ENCODE data around the gene ADCY9. TPM values are rescaled to one million over a fixed set of nuclear protein-coding genes. Genes with fewer than 3 reads are reported as not detected.
"Not testable (repeated sequence)": the region's sequence is repeated elsewhere in the genome, so short reads cannot be mapped to it uniquely, and the experiment has no call there.

ADCY9 gene
- polyA plus RNA-seq, 3 donors, result 0.44 to 9.3 (median 0.67) TPM

GRCh38 chr16:3946604-3947180 is 169.6 kb downstream of the ADCY9 start:
- no peaks in the 10 kb centered on the region for H3K36me3 Mint-ChIP-seq
- peaks cover 4 to 18% (median 10%) of the 10 kb centered on the region in 3 donors for H3K27me3 Mint-ChIP-seq (ENCODE audit: low read depth in 3 of 3)
- Histone ChIP-seq H3K79me2 (ENCODE audit: insufficient read depth, low read length) (no peaks in the 10 kb centered on the region), H3K4me3 (replicated peaks in 1 of 3; ENCODE audit: low read depth in 2 of 3, low read length in 3 of 3) (no peak overlapping the region), H3K9ac (ENCODE audit: insufficient read depth, low read length, poor library complexity, severe bottlenecking) (no peak overlapping the region), H3K4me1 (ENCODE audit: control insufficient read depth in 1 of 2, insufficient read depth in 2 of 2, low read length in 2 of 2) (no peaks in the 10 kb centered on the region), H3K36me3 (replicated peaks in 1 of 2; ENCODE audit: control insufficient read depth in 1 of 2, insufficient read depth in 2 of 2, low read length in 2 of 2) (no peaks in the 10 kb centered on the region), H3K9me3 (replicated peaks in 1 of 2; ENCODE audit: control insufficient read depth in 1 of 2, insufficient read depth in 1 of 2, low read length in 2 of 2) (no peaks in the 10 kb centered on the region), H3K27ac (ENCODE audit: low read depth in 1 of 2, low read length in 2 of 2) (no peak overlapping the region), H3K27me3 (ENCODE audit: control insufficient read depth in 2 of 2, insufficient read depth in 2 of 2, low read length in 2 of 2) (no peaks in the 10 kb centered on the region), H3K4me2 (replicated peaks; ENCODE audit: extremely low read depth, low read length, poor library complexity, severe bottlenecking) (no peak overlapping the region), H2AFZ (ENCODE audit: insufficient read depth, low read depth, low read length, poor library complexity, severe bottlenecking) (no peak overlapping the region), H4K20me1 (ENCODE audit: insufficient read depth, low read length) (no peaks in the 10 kb centered on the region)
- intact Hi-C loops (cut with micrococcal nuclease), result no loop called here
- no peak for TF ChIP-seq CTCF (IDR thresholded peaks at IDR 0.05)
- 95% methylated on average over 20 of the region's 20 CpGs for WGBS (ENCODE audit: insufficient coverage)
- no peaks in the 10 kb centered on the region for H3K4me1 Mint-ChIP-seq
- H3K9me3 Mint-ChIP-seq, result peaks cover 0 to 5% (median 2%) of the 10 kb centered on the region in 7 donors
- no peak overlapping the region for H3K27ac Mint-ChIP-seq
- H3K4me3 Mint-ChIP-seq, result no peak overlapping the region
- no peak for DNase-seq

DNA sequence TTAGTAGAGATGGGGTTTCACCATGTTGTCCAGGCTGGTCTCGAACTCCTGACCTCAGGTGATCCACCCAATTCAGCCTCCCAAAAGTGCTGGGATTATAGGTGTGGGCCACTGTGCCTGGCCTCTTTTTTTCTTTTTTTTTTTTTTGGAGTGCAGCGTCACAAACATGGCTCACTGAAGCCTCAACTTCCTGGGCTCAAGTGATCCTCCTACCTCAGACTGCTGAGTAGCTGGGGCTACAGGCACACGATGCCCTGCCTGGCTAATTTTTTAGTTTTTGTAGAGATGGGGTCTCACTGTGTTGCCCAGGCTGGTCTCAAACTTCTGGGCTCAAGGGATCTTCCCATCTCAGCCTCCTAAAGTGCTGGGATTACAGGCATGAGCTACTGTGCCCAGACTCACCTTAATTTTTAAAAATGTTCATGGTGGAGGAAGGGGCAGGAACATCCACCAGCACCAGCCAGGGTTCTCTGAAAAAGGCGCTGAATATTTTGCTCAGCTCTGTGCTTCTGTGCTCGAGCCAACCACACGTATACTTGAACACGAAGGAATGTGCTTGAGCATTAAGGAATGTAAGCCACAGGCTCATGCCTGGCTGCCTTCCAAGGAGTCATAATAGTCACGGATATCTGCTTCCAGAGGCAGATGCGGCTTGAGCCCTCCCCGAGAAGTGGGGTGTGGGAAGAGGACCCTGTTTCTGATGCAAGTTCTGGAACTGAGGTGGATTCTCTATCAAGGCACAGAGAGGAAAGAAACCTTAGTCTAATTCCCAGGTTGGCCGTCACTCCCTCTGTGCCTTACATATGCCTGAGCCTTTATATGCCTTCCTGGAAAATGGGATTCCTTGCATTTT is 170.3 kb downstream of the ADCY9 start:
- H3K4me3 ChIP-seq (replicated peaks in 1 of 3; ENCODE audit: low read depth in 2 of 3, low read length in 3 of 3), result no peak overlapping the region
- H3K4me1 ChIP-seq (ENCODE audit: control insufficient read depth in 1 of 2, insufficient read depth in 2 of 2, low read length in 2 of 2), result no peaks in the 10 kb centered on the region
- Mint-ChIP-seq H3K36me3 (no peaks in the 10 kb centered on the region), H3K4me1 (no peaks in the 10 kb centered on the region), H3K27ac (no peak overlapping the region), H3K9me3 (peaks cover 0 to 5% (median 2%) of the 10 kb centered on the region in 7 donors), H3K27me3 (ENCODE audit: low read depth in 3 of 3) (peaks cover 4 to 18% (median 7%) of the 10 kb centered on the region in 3 donors), H3K4me3 (no peak overlapping the region)
- intact Hi-C loops (cut with micrococcal nuclease), result no loop called here
- WGBS (ENCODE audit: insufficient coverage), result 91% methylated on average over 6 of the region's 11 CpGs
- no peak overlapping the region for H2AFZ ChIP-seq (ENCODE audit: insufficient read depth, low read depth, low read length, poor library complexity, severe bottlenecking)
- H4K20me1 ChIP-seq (ENCODE audit: insufficient read depth, low read length), result no peaks in the 10 kb centered on the region
- no peak overlapping the region for H3K9ac ChIP-seq (ENCODE audit: insufficient read depth, low read length, poor library complexity, severe bottlenecking)
- H3K79me2 ChIP-seq (ENCODE audit: insufficient read depth, low read length), result no peaks in the 10 kb centered on the region
- H3K36me3 ChIP-seq (replicated peaks in 1 of 2; ENCODE audit: control insufficient read depth in 1 of 2, insufficient read depth in 2 of 2, low read length in 2 of 2), result no peaks in the 10 kb centered on the region
- DNase-seq, result no peak
- no peaks in the 10 kb centered on the region for H3K9me3 ChIP-seq (replicated peaks in 1 of 2; ENCODE audit: control insufficient read depth in 1 of 2, insufficient read depth in 1 of 2, low read length in 2 of 2)
- no peak overlapping the region for H3K4me2 ChIP-seq (replicated peaks; ENCODE audit: extremely low read depth, low read length, poor library complexity, severe bottlenecking)
- no peak overlapping the region for H3K27ac ChIP-seq (ENCODE audit: low read depth in 1 of 2, low read length in 2 of 2)
- H3K27me3 ChIP-seq (ENCODE audit: control insufficient read depth in 2 of 2, insufficient read depth in 2 of 2, low read length in 2 of 2), result no peaks in the 10 kb centered on the region
- TF ChIP-seq CTCF (IDR thresholded peaks at IDR 0.05), result no peak

- H2AFZ ChIP-seq (ENCODE audit: insufficient read depth, low read depth, low read length, poor library complexity, severe bottlenecking); H3K36me3 ChIP-seq (replicated peaks in 1 of 2; ENCODE audit: control insufficient read depth in 1 of 2, insufficient read depth in 2 of 2, low read length in 2 of 2); H3K4me2 ChIP-seq (replicated peaks; ENCODE audit: extremely low read depth, low read length, poor library complexity, severe bottlenecking); H3K27ac ChIP-seq (ENCODE audit: low read depth in 1 of 2, low read length in 2 of 2); H3K9me3 ChIP-seq (replicated peaks in 1 of 2; ENCODE audit: control insufficient read depth in 1 of 2, insufficient read depth in 1 of 2, low read length in 2 of 2); H4K20me1 ChIP-seq (ENCODE audit: insufficient read depth, low read length); intact Hi-C loops (cut with micrococcal nuclease); H3K36me3 Mint-ChIP-seq; H3K4me3 Mint-ChIP-seq; H3K79me2 ChIP-seq (ENCODE audit: insufficient read depth, low read length); H3K27ac Mint-ChIP-seq; H3K9ac ChIP-seq (ENCODE audit: insufficient read depth, low read length, poor library complexity, severe bottlenecking); H3K4me3 ChIP-seq (replicated peaks in 1 of 3; ENCODE audit: low read depth in 2 of 3, low read length in 3 of 3); DNase-seq; H3K4me1 Mint-ChIP-seq; H3K9me3 Mint-ChIP-seq; H3K4me1 ChIP-seq (ENCODE audit: control insufficient read depth in 1 of 2, insufficient read depth in 2 of 2, low read length in 2 of 2); H3K27me3 ChIP-seq (ENCODE audit: control insufficient read depth in 2 of 2, insufficient read depth in 2 of 2, low read length in 2 of 2): not testable (repeated sequence)
- peaks cover 0 to 15% (median 1%) of the 10 kb centered on the region in 3 donors for H3K27me3 Mint-ChIP-seq (ENCODE audit: low read depth in 3 of 3)
- WGBS (ENCODE audit: insufficient coverage), result no CpG with 5 or more reads among the region's 2 CpGs
Observed at GRCh38 chr16:3944457-3944856, 171.8 kb downstream of the ADCY9 start.

All from CD14-positive monocyte (primary cell).